Smooth muscle cell (in vitro differentiated cells): ENCODE measurements around the gene PRDM1. TPM values are rescaled to one million over a fixed set of nuclear protein-coding genes. Genes with fewer than 3 reads are reported as not detected.

ENCODE experiments used
- DNase-seq: peaks from one replicate; lab custom pipeline; 2025; ENCODE audit not compliant: unreplicated experiment; lab: John Stamatoyannopoulos, UW
- H2AFZ ChIP-seq: fragments of 200-600 bp; sonication (generic); 2 replicates; pipeline ENCODE4 v1.6.0; 2016; ENCODE audit warnings: antibody characterized with exemption, low read depth, mild to moderate bottlenecking
- H3F3A ChIP-seq: fragments of 200-600 bp; sonication (generic); 2 replicates; pipeline ENCODE4 v1.6.0; 2017; ENCODE audit warnings: antibody characterized with exemption, low read depth
- H3K27ac ChIP-seq: fragments of 200-600 bp; sonication (generic); 2 replicates; pipeline ENCODE4 v1.5.1; 2016; ENCODE audit warnings: low read depth, mild to moderate bottlenecking
- H3K27me3 ChIP-seq: fragments of 200-600 bp; sonication (generic); 2 replicates; pipeline ENCODE4 v1.6.1; 2016; ENCODE audit warnings: low read depth, mild to moderate bottlenecking
- H3K36me3 ChIP-seq: fragments of 200-600 bp; sonication (generic); 2 replicates; pipeline ENCODE4 v1.5.1; 2016; ENCODE audit warnings: low read depth
- H3K4me1 ChIP-seq: fragments of 200-600 bp; sonication (generic); 2 replicates; pipeline ENCODE4 v1.5.1; 2016; ENCODE audit warnings: low read depth
- H3K4me2 ChIP-seq: fragments of 200-600 bp; sonication (generic); 2 replicates; pipeline ENCODE4 v1.6.0; 2016; ENCODE audit warnings: mild to moderate bottlenecking
- H3K4me3 ChIP-seq: fragments of 200-600 bp; sonication (generic); 2 replicates; pipeline ENCODE4 v1.5.1; 2016; ENCODE audit warnings: mild to moderate bottlenecking
- H3K79me2 ChIP-seq: fragments of 200-600 bp; sonication (generic); 2 replicates; pipeline ENCODE4 v1.6.0; 2016; ENCODE audit warnings: low read depth, mild to moderate bottlenecking
- H3K9ac ChIP-seq: fragments of 200-600 bp; sonication (generic); 2 replicates; pipeline ENCODE4 v1.6.0; 2016; ENCODE audit warnings: low read depth
- H3K9me3 ChIP-seq: fragments of 200-600 bp; sonication (generic); replicated peaks from 2 replicates; pipeline ENCODE4 v1.5.1; 2016; ENCODE audit warnings: low read depth
- H4K20me1 ChIP-seq: fragments of 200-600 bp; sonication (generic); 2 replicates; pipeline ENCODE4 v1.6.0; 2016; ENCODE audit warnings: low read depth
- WGBS: methylation state at CpG from one replicate; pipeline ENCODE4 v1.1.7; 2016; ENCODE audit warnings: low lambda C conversion rate; 5-methylcytosine and 5-hydroxymethylcytosine counted together
- polyA plus RNA-seq: library from polyadenylated mRNA; unstranded; fragments of >200 nt; fragmentation: Nextera tagmentation; extraction: Ambion mirVana; gene quantifications from 2 replicates; pipeline ENCODE4 v1.2.1, GENCODE V29; 2016
- total RNA-seq: library from RNA; depleted of rRNA; stranded (reverse); fragments of >200 nt; gene quantifications from 2 replicates; pipeline ENCODE4 v1.2.3, GENCODE V29; 2014
- TF ChIP-seq, protein P1 (sequence below): fragments of 200-600 bp; sonication (generic); IDR thresholded peaks from 2 replicates; pipeline ENCODE4 v1.5.1; 2017; ENCODE audit warnings: borderline replicate concordance, mild to moderate bottlenecking, antibody characterized with exemption; ENCODE audit not compliant: insufficient read depth, poor library complexity, severe bottlenecking

Gene PRDM1
- total and polyA plus RNA-seq, 2 experiments from 2014 or later, result 15.1 to 15.6 TPM

DNA sequence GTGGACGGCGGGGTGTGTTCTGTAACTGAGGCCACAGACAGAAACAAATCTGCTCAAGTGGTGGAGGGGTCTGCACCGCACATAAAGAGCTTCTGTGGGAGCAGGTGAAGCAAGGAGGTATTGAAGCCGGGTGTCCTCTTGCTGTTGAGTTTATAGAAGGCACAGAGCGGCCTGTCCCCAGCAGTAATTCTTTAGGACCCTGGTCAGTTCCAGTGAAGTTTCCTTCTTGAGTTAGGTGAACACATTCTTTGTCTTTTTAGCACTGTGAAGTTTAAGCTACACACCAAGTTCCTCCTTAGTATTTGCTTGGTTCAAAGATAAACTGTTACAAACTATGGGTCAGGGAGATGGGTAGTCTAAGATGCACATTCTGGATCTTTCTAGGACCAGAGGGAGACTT, 6.1 kb downstream of the PRDM1 start:
- H3K4me2 ChIP-seq, result no peak overlapping the region
- H2AFZ ChIP-seq, result no peak overlapping the region
- H3K27me3 ChIP-seq, result no peaks in the 10 kb centered on the region
- no peaks in the 10 kb centered on the region for H3K9me3 ChIP-seq
- 96% methylated on average over 5 of the region's 5 CpGs for WGBS
- no peaks in the 10 kb centered on the region for H3K36me3 ChIP-seq
- H3K27ac ChIP-seq, result no peak overlapping the region
- peaks cover 31% of the 10 kb centered on the region for H4K20me1 ChIP-seq
- H3K4me3 ChIP-seq, result no peak overlapping the region
- TF ChIP-seq, protein P1, sequence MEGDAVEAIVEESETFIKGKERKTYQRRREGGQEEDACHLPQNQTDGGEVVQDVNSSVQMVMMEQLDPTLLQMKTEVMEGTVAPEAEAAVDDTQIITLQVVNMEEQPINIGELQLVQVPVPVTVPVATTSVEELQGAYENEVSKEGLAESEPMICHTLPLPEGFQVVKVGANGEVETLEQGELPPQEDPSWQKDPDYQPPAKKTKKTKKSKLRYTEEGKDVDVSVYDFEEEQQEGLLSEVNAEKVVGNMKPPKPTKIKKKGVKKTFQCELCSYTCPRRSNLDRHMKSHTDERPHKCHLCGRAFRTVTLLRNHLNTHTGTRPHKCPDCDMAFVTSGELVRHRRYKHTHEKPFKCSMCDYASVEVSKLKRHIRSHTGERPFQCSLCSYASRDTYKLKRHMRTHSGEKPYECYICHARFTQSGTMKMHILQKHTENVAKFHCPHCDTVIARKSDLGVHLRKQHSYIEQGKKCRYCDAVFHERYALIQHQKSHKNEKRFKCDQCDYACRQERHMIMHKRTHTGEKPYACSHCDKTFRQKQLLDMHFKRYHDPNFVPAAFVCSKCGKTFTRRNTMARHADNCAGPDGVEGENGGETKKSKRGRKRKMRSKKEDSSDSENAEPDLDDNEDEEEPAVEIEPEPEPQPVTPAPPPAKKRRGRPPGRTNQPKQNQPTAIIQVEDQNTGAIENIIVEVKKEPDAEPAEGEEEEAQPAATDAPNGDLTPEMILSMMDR, result no peak
- H3F3A ChIP-seq, result peaks cover 3% of the 10 kb centered on the region
- DNase-seq, result no peak
- H3K9ac ChIP-seq, result no peak overlapping the region
- peaks cover 21% of the 10 kb centered on the region for H3K4me1 ChIP-seq
- peaks cover 46% of the 10 kb centered on the region for H3K79me2 ChIP-seq

DNA sequence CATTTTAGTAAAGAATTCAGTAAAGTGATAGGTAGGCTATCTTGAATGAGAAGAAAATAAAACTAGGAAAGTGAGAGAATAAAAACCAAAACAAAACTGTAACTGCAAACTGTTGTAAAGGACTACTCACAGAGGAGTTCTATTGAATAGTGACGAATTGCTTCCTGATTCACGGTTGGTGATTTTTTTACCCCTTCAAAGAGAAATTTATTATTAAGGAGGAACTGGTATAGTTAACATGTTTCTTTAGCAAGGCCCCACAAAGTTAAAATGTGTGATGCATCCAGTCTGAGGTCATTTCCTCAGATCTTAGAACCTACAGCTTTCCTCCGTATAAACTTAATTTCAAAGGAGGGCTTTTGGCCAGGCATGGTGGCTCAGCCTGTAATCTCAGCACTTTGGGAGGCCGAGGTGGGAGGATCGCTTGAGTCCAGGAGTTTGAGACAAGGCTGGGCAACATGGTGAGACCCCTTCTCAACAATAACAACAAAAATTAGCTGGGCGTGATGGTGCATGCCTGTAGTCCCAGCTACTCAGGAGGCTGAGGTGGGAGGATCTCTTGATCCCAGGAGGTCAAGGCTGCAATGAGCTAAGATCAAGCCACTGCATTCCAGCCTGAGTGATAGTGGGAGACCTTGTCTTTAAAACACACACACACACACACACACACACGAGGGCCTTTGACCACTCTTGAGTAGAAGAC, 8.3 kb downstream of the PRDM1 start:
- H3K9me3 ChIP-seq, result no peaks in the 10 kb centered on the region
- WGBS, result 80% methylated on average over 7 of the region's 7 CpGs
- H2AFZ ChIP-seq, result no peak overlapping the region
- H3K4me3 ChIP-seq, result no peak overlapping the region
- no peaks in the 10 kb centered on the region for H3K27me3 ChIP-seq
- H3K79me2 ChIP-seq, result peaks cover 36% of the 10 kb centered on the region
- H3K27ac ChIP-seq, result no peak overlapping the region
- peaks cover 34% of the 10 kb centered on the region for H3K4me1 ChIP-seq
- H3K9ac ChIP-seq, result no peak overlapping the region
- H4K20me1 ChIP-seq, result peaks cover 31% of the 10 kb centered on the region
- no peak overlapping the region for H3K4me2 ChIP-seq
- H3K36me3 ChIP-seq, result no peaks in the 10 kb centered on the region
- H3F3A ChIP-seq, result peaks cover 12% of the 10 kb centered on the region
- DNase-seq, result no peak
- TF ChIP-seq, protein P1, result no peak

DNA sequence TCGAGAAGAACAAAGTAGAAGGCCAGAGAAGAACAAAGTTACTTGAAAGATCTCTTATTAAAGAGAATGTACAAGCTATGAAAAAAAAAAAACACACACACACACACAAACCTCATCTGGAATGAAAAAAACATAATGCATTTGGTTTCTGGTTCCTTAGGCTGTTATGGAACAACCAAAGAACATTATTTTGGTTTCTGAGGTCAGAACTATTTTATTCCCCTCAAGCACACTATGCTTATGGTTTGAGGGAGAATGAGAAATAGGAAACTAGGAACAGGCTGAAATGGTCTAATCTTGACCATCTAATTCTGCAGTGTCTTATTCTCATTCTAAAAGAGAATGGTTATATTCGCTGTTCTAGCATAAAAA, 8.8 kb downstream of the PRDM1 start:
- no peak overlapping the region for H3K9ac ChIP-seq
- no peaks in the 10 kb centered on the region for H3K9me3 ChIP-seq
- 82% methylated on average over 2 of the region's 2 CpGs for WGBS
- H3K36me3 ChIP-seq, result no peaks in the 10 kb centered on the region
- peaks cover 12% of the 10 kb centered on the region for H3F3A ChIP-seq
- no peak overlapping the region for H3K4me2 ChIP-seq
- no peak overlapping the region for H3K4me3 ChIP-seq
- no peak overlapping the region for H2AFZ ChIP-seq
- H3K27ac ChIP-seq, result no peak overlapping the region
- DNase-seq, result no peak
- H3K79me2 ChIP-seq, result peaks cover 31% of the 10 kb centered on the region
- H3K4me1 ChIP-seq, result peaks cover 36% of the 10 kb centered on the region
- TF ChIP-seq, protein P1, result no peak
- peaks cover 28% of the 10 kb centered on the region for H4K20me1 ChIP-seq
- no peaks in the 10 kb centered on the region for H3K27me3 ChIP-seq
